ENCODE results near the gene CFAP58.

CFAP58 gene

DNA sequence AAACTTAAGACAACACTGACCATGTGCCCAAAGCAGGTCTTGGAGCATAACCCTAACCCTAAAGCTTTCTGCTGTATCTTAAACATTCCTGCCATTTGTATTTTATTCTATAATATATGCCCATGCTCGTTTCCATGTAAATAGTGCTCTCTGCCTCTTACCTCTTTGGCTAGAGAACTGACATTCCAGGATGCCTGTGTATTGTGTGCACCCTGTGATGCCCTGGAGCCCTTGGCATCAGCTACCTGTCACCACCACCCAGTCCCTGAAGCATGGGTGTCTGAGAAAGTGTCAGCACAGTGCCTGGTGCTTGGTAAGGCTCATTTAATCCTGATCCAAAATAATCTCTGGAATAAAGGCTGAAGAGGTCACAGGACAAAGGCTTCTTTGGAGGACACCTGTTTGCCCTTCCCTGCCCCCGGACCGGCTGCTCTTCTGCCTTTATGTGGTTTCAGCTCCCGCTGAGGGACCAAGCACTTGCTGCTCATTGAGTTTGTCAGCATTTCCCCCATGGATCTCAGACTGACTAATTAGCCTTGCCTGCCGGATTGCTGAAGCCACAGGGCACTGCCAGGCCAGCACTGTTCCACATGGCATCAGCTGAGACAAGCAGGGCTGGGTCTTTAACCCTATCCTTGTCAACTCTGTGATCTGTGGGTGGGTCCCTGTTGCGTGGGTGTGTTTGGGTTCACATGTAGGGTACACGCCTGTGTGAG lies 148.4 kb downstream of the CFAP58 start:
- no peaks in the 10 kb centered on the region for H3K27me3 ChIP-seq (ENCODE audit: insufficient read depth, low read length, poor library complexity)
- H2BK15ac ChIP-seq (replicated peaks; ENCODE audit: low read depth): no peak overlapping the region
- no peak overlapping the region for H2BK120ac ChIP-seq (ENCODE audit: low read depth, low read length)
- no peak overlapping the region for H3K4me3 ChIP-seq (ENCODE audit: low read length)
- H3K79me1 ChIP-seq (ENCODE audit: low read length): no peaks in the 10 kb centered on the region
- H4K8ac ChIP-seq (ENCODE audit: low read depth, low read length): no peak overlapping the region
- H3K4ac ChIP-seq (ENCODE audit: low read depth, low read length): no peak overlapping the region
- no peak overlapping the region for H4K5ac ChIP-seq (ENCODE audit: low read length)
- H3K23ac ChIP-seq (ENCODE audit: low read length): no peak overlapping the region
- H2BK5ac ChIP-seq (ENCODE audit: low read length): peak overlapping the region; percentile 37
- peaks cover 2% of the 10 kb centered on the region for H3K4me1 ChIP-seq (ENCODE audit: control insufficient read depth, low read depth, low read length)
- no peak overlapping the region for H3K4me2 ChIP-seq (ENCODE audit: low read length)
- H3K18ac ChIP-seq (ENCODE audit: low read length): no peak overlapping the region
- H3K27ac ChIP-seq (ENCODE audit: low read depth, low read length): no peak overlapping the region
- H3K79me2 ChIP-seq (ENCODE audit: control insufficient read depth, insufficient read depth, low read length): no peaks in the 10 kb centered on the region
- no peak overlapping the region for H2AK5ac ChIP-seq (ENCODE audit: low read length)
- WGBS (ENCODE audit: extremely low coverage, insufficient coverage, low lambda C conversion rate): no CpG with 5 or more reads among the region's 7 CpGs
- DNase-seq: no peak
- H3K36me3 ChIP-seq (ENCODE audit: control insufficient read depth, insufficient read depth, low read length): no peaks in the 10 kb centered on the region
- no peak overlapping the region for H3K9ac ChIP-seq (ENCODE audit: low read length)
- peak overlapping the region; percentile 26 for H3K56ac ChIP-seq (ENCODE audit: low read length)

DNA sequence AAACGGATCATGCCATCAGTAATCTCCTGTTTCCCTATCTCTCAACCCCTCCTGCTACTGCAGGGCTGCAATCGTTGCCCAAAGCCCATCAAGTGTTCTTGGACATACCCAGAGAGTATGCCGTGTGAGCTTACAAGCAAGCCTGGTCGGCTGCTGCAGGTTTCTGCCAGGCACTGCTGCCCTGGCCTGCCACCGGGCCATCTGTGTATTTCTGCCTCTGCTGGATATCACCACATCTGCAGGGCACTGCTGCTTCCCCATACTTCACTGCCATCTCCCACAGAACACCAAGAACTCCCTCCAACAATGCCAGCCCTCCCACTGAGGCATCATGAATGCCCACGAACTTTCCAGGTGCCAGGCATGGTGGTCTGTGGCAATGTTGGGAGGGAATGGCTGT lies 149.3 kb downstream of the CFAP58 start:
- H3K4me1 ChIP-seq (ENCODE audit: control insufficient read depth, low read depth, low read length): peaks cover 2% of the 10 kb centered on the region
- no CpG with 5 or more reads among the region's 6 CpGs for WGBS (ENCODE audit: extremely low coverage, insufficient coverage, low lambda C conversion rate)
- H3K79me1 ChIP-seq (ENCODE audit: low read length): no peaks in the 10 kb centered on the region
- no peaks in the 10 kb centered on the region for H3K36me3 ChIP-seq (ENCODE audit: control insufficient read depth, insufficient read depth, low read length)
- no peak for DNase-seq
- no peak overlapping the region for H4K5ac ChIP-seq (ENCODE audit: low read length)
- H3K23ac ChIP-seq (ENCODE audit: low read length): no peak overlapping the region
- no peak overlapping the region for H2BK5ac ChIP-seq (ENCODE audit: low read length)
- no peak overlapping the region for H4K8ac ChIP-seq (ENCODE audit: low read depth, low read length)
- H3K18ac ChIP-seq (ENCODE audit: low read length): no peak overlapping the region
- no peak overlapping the region for H3K9ac ChIP-seq (ENCODE audit: low read length)
- no peak overlapping the region for H2BK15ac ChIP-seq (replicated peaks; ENCODE audit: low read depth)
- H3K4me3 ChIP-seq (ENCODE audit: low read length): no peak overlapping the region
- H3K56ac ChIP-seq (ENCODE audit: low read length): no peak overlapping the region
- no peaks in the 10 kb centered on the region for H3K79me2 ChIP-seq (ENCODE audit: control insufficient read depth, insufficient read depth, low read length)
- H2BK120ac ChIP-seq (ENCODE audit: low read depth, low read length): no peak overlapping the region
- H2AK5ac ChIP-seq (ENCODE audit: low read length): no peak overlapping the region
- no peaks in the 10 kb centered on the region for H3K27me3 ChIP-seq (ENCODE audit: insufficient read depth, low read length, poor library complexity)
- no peak overlapping the region for H3K4ac ChIP-seq (ENCODE audit: low read depth, low read length)
- H3K4me2 ChIP-seq (ENCODE audit: low read length): no peak overlapping the region
- no peak overlapping the region for H3K27ac ChIP-seq (ENCODE audit: low read depth, low read length)

Data from mesendoderm (in vitro differentiated cells).